HG03060 (cell line): ENCODE results near the gene CUBN.
"Not testable (repeated sequence)": the region's sequence is repeated elsewhere in the genome, so short reads cannot be mapped to it uniquely, and the experiment has no call there.

Experiments
- ATAC-seq: cut with Tn5 transposase; IDR thresholded peaks from one replicate; pipeline ENCODE4 v1.9.1; 2021; ENCODE audit warnings: low read depth, moderate number of reproducible peaks; ENCODE audit not compliant: unreplicated experiment

Gene CUBN

DNA sequence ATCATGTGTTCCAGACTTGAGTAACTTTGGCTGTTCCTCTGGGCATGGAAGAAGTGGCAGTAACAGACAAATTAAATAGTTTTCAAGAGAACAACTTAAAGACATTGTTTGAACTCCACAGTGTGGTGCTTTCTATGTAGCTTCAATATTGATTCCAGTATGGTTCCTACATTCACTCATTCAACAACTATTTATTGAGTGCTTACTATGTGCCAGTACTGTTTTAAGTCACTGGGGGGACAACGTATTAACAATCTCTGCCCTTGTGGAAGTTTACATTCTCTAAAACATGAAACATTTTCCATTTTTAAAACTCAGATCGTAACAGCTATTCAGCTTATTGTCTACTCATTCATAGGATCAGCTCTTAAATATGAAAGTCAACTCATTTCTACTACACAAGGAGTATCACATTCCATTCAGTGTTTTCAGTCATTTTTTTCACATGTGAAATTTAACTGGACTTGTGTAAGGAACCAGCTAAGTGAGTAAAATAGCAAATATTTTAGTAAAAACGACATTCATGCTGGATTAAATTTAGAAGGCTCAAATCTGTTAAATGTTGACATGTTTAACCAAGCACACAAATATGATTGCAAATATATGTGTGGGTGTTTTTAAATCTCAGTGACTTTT lies 13.6 kb upstream of the CUBN start:
- ATAC-seq = no peak

DNA sequence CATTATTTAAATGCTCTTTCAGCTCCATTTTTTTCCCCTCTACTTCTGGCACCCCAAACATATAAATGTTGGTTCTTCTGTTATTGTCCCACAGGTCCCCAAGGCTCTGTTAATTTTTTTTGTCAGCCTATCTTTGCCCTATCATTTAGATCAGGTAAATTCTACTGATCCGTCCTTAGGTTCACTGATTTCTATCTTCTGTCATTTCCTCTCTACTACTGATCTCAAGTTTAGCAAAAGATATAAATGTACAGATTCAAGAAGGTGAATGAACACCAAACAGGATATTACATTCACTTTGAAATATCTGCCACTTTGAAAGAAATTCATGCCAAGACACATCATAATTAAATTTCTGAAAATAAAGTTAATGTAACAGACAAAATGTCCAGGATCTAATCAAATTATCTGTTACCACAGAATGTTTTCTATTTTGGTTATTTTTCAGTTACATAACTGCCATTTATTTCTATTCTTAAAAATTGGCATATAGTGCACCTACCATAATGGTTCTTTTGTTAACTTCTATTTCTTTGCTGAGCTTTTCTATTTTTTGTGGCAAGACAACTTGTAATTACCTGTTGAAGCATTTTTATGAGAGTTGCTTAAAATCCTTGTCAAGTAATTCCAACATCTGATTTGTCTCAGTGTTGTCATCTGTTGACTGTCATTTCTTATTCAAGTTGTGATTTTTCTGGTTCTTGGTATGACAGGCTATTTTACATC lies 12.1 kb upstream of the CUBN start:
- ATAC-seq = no peak

DNA sequence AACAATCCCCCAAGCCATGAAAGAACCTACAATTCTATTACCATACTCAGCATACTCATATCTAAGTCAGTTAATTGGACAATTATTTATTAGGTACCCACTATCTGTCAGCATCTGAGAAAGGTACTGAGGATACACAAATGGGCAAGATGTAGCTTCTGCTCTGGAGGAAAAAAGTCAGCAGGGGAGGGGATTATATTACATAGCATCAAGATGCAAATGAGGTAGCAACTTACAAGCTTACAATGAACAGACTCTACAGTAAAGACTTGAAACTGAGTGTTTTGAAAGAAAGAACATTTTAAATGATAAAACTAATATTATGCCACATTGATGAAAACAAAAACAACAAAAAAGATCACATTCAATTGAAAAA lies 10.8 kb upstream of the CUBN start:
- ATAC-seq = no peak

GRCh38 chr10:17138460-17139042 lies 8.9 kb upstream of the CUBN start:
- no peak for ATAC-seq

DNA sequence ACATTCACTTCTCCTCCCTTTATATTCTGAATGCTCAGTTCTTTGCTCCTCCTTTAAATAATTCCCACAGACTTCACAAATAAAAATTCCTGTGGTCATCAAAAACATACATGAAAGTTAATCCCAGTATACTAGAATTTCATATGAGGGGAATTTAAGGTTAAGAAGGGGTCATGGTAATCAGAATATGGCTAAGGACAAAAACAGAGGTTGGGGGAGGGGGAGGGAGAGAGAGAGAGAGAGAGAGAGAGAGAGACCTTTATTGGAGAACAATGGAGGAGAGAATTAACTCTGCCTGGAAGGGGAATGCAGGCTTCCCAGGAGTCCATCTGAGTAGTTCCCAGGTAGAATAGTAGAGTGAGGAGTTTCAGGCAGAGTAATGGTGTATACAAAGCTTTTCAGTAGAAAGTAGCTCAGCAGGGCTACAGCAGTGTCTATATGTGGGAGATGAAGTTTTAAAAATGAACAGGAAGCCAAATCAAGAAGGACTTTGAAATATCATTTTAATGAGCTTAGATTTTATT lies 5.2 kb upstream of the CUBN start:
- no peak for ATAC-seq

DNA sequence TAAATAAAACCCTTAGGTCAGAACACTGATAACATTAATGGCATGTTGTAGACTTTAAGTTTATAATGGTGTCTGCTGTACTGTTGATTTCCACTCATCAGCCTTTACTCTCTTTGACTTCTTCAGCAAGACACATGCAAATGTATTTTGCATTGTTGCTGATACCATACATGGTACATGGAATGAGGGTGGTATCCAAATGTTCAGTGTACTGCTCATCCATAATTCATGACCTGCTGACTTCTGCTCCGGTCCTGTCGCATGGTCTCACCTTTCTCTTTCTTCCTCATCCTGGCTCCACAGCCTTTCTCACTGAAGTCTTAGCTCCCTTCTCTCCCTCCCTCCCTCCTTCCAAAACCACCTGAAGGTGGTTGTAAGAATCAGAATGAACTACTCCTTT lies 4.7 kb upstream of the CUBN start:
- no peak for ATAC-seq

DNA sequence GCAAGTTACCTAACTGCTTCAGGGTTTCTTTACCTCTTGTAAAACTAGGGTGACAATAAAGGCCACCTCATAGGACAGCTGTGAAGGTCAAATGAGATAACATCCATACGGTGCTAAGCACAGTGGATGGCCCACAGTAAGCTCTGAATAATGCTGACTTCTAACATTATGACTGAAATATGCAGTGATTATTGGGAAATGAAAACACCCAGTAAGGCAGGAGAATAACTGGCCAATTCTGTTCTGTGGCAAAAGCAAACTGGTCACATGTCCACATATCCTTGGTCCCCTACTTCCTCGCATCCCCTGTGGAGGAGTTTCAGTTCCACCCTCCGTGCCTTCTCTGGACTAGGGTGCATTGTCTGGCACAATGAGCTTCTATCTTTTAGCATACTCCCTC lies 1.4 kb downstream of the CUBN start:
- ATAC-seq = no peak

- no peak for ATAC-seq
These were observed 3.3 kb downstream of the CUBN start for GRCh38 chr10:17126327-17126726.

GRCh38 chr10:17125206-17125893 lies 4.3 kb downstream of the CUBN start:
- no peak for ATAC-seq

DNA sequence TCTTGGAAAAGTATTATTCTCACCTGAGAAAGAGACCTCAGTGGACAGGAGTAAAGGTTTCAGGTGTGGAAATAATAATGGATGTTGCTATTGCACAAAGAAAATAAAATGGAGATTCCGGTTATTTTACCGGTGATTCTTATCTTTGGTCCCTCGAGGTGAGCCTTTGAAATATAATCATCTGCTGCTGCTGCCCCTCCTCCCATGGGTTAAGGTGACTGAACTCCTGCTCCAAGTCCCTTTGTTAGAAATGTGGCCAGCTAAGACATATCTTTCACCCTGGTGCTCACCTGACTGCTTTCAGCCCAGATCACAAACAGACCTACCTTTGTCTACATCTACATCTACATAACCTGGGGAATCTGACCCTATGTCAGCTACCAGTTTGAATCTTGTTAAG lies 5.7 kb downstream of the CUBN start:
- no peak for ATAC-seq

- no peak for ATAC-seq
These were observed 6.6 kb downstream of the CUBN start for GRCh38 chr10:17122726-17123661.

- ATAC-seq = no peak
These were observed 7.6 kb downstream of the CUBN start for GRCh38 chr10:17122052-17122451.

DNA sequence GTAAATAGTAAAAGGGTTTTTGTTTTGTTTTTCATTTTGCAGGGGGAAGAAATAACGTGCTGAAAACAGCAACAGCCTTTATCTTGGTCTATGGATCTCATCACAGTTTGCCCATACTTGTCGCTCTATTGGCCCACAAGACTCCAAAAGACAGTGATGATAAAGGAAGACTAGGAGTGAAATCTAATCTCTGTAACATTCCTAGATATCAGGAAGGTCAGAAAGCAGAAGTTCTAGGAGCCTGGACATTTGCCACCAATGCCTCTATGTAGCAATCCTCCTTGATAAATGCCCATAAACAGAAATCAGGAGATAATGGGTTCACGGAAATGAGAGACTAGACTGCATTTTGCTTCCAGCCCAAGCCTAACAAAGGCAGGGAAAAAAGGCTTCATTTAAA lies 8.9 kb downstream of the CUBN start:
- ATAC-seq = no peak

DNA sequence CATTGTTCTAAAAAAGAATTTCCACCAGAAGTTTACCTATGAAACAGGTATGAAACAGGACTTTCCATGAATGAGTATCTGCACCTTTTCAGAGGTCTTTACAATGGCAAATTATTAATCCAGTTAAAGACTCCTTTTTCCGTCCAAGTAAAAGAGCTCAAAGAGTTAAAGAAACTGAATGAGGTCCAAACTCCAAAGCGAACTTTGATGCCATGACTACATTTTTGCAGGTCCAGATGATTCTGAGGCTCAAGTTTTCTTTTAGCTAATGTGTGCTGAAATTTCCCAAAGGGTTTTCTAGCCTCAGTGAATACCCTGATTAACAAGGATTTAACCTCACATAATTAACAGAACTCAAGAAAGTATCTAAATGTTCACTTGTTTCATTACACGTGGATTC lies 9.8 kb downstream of the CUBN start:
- ATAC-seq = no peak

GRCh38 chr10:17116193-17116592 lies 13.4 kb downstream of the CUBN start:
- no peak for ATAC-seq

DNA sequence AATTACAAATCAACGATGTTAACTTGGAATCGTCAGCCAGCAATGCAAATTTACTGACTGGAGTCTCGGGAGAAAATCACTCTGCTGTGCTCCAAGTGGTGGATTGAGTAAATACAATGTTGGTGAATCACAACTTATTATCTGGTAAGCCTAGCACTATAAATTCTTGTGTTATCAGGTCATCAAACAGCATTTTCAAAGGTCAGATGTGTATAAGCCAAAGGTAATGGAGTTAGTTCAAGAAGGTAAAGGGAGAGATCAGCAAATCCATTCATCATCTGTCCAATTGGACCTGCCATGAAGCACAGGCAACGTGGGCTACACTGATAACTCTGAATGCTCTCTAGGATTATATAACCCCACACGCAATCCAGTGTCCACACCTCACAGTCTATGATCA lies 13.9 kb downstream of the CUBN start:
- ATAC-seq = no peak

- ATAC-seq = not testable (repeated sequence)
These were observed 14.7 kb downstream of the CUBN start for GRCh38 chr10:17114878-17115444.

- no peak for ATAC-seq
These were observed 15.6 kb downstream of the CUBN start for GRCh38 chr10:17113889-17114540.

DNA sequence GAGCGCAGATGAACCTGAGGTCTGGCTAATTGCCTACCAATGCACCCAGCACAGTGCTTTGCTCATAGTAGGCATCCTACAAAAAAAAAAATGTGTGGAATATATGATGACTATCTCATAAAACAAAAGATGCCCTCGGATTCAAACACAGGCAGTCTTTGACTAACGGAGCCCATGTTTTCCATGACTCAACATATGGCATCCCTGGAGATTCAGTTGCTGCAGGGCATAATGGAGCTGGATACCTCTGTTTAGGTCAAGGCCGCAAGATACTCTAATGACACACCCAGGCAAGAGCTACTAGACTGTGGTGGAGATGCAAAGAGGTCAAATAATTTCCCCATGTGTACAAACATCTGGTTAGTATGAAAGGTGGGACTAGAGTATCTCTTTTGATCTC lies 16.3 kb downstream of the CUBN start:
- no peak for ATAC-seq
